NCI-H2029 treated with DMSO at 0.1 percent for 48 hours (cell line): ENCODE data around the gene IMPDH1.
A peak's percentile ranks its signal among the peaks of the same experiment; 100 is the strongest.

Experiments used
- DNase-seq: peaks from one replicate; lab custom pipeline; 2025; lab: John Stamatoyannopoulos, UW

Gene IMPDH1

DNA sequence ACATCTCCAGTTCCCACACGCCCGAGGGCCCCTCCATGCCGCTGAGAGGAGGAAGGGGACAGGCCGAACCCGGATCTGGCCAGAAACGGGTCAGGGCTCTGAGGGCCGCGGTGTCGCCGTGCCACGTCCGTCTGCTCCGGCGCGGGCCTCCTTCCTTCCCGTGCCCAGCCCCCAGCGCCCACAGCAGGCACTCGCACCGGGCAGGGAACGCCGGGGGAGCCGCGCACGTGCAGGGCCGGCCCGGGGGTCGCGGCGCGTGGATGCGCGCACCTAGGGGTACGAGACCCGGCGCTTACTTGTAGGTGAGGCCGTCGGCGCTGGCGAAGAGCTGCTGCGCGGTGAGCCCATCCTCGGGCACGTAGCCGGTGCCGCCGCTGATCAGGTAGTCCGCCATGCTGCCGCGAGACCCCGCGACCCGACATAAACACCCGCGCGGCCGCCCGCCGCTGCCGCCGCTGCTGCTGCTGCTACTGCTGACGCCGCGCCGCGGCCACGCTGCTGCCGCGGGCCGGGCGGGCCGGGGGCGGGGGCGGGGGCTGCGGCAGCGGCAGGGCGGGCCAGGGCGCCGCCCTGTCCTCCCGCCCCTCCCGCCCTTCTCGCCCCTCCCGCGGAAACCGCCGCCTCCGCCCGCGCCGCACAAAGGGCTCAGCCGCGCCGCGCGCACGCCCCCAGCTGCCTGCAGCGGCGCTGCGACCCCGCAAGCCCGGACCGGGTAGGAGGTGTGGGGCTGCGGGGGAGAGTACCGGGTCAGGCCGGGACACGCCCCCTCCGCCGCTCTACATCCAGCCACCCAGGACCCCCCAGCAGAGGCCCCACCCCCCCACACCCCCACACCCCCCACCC, 4.1 kb downstream of the IMPDH1 start:
- no peak for DNase-seq

DNA sequence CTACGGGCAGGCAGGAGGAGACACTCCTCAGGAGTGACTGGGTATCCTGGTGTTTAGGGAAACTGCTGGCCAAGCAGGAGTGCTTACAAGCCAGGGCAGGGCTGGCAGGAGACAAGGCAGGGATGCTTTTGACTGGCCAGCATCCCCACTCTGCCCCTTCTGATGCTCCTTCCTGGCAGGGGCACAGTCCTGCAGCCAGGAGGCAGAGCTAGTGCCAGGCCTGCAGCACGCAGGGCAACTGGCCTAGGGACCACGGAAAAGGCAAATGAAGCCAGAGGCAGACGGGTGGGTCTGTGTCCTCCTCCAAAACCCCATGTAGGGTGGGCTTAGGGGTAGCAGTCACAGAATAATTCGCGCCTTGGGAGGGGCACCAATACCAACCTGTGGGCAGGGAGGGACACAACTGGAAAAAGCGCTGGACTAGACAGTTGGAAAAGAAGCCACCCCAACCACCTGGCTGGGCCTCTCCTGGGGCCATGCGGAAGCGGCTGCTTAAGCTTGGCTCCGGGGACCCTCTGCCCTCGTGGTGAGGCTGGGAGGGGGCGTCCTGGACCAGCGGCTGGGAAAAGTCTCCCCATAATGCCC, 4.8 kb downstream of the IMPDH1 start:
- DNase-seq = no peak

DNA sequence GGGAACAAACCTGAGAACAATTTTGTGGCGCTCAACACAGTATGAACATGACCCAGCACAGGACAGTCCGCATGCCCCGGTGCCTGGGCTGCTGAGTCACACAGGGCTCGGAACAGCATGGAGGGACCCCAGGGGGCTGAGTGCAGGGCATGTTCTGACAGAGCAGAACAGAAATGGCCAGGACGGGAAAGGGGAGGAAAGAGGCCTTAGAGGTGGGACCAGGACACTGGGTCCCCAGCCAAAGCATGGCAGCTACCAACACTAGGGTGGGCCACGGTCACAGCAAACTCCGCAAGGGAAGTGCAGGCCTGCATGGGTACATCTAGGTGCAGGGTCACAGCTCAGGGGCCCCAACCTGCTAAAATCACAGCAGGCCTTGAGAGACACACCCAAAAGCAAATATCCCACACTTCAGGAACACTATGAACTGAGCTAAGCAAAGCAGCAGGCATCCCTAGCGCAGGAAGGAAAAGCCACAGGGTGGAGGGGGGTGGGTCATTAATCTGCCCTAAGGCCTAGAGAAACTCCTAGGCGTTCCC, 5.6 kb downstream of the IMPDH1 start:
- DNase-seq = no peak

DNA sequence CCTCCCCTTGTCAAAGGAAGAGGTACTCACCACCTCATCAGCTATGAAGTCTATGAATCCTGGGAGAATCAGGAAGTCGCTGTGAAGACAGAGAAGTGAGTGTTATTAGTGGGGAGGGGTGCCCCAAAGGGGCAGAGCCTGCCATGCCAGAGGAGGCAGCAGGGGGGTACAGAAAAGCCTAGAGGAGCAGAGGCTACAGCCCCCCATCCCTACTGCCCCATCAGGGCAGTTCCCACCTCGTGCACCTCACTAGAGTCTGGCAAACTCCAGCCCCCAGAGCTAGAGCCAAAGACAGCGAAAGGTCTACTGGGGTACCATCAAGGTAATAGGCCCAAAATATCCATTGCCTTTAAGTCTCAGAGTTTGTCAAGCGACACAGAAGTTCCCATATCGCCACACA, 6.1 kb downstream of the IMPDH1 start:
- no peak for DNase-seq

DNA sequence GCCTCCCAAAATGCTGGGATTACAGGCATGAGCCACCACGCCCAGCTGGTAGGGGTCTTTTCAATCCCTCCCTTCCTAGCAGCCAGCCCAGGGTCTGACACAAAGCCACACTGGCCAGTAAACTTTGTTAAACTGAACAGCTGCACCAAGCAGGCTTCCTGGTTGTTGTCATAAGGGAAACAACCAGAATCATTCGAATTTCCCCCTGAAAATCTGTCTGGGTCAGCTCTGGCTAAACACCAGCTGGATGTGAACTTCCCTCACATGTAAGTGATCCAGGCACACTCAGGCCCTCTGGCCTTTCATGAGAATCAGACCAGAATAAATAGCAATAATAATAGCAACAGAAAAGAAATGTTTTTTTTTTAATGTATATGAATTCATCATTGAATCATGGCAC, 7.4 kb downstream of the IMPDH1 start:
- DNase-seq = no peak

DNA sequence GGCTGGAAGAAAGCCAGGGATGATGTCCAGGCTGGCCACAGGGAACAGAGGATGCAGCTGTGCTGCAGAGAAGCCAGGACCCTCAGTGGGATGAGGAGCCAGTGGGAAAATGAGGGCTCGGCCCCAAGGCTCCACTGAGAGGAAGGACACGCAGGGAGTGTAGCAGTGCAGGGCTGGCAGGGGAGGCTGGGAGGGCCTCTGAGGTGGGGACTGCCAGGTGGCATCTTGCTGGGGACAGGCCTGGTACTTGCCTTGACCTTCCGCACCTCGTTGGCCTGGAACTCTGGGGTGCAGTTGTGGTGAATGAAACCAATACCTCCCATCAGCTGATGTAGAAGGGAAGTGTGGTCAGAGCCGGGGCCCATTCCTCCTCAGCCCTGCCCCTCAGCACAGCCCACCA, 9.2 kb downstream of the IMPDH1 start:
- DNase-seq = no peak

DNA sequence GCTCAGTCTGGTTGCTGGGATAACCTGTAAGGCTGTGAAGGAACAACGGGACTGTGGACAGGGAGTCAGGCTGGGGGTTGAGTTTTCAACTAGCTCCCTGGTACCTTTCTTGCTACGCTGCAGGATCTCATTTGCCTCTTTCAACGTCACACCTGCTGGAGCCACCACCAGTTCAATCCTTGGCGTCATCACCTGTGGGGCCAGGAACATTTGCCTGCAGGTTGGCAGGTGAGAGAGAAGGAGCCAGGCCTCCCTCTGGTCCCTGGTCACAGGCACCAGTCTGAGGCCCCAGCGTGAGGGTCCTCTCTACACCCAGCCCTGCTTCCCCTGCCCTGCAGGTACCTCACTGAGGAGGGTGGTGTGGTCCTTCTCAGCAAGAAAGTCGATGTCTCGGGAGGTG, 9.8 kb downstream of the IMPDH1 start:
- no peak for DNase-seq

DNA sequence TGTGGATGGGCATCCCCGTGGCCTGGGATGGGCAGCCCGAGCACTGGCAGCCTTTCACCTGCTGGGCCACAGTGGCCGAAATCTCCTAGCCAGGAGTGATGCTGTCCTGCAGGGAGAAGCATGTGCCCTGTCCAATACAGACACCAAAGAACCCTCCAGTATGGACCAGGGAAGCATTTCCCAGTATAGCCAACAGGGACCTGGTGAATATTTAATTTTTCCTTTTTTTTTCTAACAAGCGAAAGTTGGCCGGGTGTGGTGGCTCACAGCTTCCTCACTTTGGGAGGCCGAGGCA, 11.0 kb downstream of the IMPDH1 start:
- no peak for DNase-seq

DNA sequence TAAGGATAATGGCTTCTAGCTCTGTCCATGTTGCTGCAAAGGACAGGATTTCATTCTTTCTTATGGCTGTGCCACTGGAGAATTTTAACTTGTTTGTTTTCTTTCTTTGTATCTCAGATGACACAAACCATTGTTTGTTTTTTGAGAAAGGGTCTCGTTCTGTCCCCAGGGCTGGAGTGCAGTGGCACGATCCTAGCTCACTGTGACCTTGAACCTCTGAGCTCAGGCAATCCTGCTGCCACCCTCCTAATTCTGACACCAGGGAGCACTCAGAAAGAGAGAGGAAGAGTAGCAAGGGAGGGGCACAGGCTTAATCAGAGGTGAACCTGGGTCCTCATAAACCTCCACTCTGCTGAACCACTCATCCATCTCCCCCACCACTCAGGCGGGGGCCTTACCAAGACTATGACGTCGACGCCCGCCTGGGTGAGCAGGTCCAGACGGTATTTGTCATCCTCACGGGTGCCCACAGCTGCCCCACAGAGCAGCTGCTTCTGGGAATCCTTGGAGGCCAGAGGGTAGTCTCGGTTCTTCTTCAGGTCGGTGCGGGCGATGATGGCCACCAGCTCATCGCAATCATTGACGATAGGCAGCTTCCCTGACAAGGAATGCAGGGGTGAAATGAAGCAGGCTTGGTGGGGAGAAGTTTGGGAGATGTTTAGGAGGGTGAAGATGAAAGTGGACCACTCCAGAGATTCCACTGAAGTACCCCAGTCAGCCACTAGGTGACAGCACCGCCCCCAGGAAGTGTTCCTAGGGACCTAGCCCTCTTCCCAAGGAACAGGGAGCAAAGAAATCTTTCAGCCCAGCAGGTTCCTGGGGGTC, 11.6 kb downstream of the IMPDH1 start:
- DNase-seq = peak; percentile 6

DNA sequence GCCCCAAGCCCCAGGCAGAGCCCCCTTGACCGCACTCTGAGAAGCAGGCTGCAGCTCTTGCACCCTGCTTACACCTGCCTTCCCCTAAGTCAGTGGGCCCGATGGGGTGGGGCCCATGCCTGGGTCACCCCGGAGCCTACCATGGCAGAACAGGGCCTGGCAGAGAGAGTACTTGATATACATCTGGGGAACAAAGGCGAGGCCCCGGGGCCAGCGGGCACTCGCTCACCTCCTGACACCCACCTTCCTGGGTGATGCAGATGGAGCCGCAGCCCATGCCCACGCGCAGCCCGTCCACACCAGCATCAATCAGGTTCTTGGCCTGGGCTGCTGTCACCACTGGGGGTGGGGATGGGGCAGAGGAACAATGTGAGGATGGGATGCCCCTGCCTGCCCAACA, 13.4 kb downstream of the IMPDH1 start:
- no peak for DNase-seq

DNA sequence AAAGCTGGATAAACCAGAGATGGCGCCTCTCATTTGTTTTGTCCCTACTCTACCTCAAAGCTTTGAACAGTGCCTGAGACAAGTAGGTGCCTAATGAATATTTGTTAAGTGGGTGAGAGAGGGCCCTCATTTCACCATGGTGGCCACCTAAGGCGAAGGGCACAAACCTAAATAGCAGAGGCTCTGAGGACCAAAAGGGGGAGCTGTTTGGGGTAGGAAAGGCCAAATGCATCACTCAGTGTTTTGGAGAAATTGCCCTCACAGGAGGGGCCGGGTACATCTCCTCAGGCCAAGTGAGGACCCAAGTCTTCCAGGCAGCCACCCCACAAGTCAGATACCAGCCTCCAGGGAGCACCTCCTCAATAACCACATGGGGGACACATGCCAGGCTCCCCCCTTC, 14.0 kb downstream of the IMPDH1 start:
- no peak for DNase-seq

DNA sequence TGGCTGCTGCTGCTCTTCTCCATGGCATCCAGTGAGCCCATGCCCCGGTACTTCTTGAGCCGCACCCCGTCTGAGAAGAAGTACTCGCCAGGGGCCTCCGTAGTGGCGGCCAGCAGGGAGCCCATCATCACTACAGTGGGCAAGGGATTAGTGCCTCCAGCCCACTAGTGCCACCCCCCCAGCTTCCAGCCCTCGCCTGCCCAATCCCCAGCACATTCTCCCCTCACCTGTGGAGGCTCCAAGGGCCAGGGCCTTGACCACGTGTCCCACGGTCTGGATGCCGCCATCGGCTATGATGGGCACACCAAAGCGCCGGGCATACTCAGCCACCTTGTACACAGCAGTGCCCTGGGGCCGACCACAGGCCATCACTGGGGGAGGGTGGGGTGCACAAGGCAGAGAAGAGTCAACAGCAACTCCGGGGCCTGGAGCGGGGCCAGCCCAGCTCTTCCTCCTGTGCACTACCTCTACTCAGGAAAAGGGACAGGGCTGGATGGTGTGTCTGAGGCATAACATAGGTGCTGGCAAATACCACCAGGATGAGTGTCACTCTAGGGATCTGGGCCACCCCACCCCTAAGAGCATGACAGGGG, 14.8 kb downstream of the IMPDH1 start:
- no peak for DNase-seq

DNA sequence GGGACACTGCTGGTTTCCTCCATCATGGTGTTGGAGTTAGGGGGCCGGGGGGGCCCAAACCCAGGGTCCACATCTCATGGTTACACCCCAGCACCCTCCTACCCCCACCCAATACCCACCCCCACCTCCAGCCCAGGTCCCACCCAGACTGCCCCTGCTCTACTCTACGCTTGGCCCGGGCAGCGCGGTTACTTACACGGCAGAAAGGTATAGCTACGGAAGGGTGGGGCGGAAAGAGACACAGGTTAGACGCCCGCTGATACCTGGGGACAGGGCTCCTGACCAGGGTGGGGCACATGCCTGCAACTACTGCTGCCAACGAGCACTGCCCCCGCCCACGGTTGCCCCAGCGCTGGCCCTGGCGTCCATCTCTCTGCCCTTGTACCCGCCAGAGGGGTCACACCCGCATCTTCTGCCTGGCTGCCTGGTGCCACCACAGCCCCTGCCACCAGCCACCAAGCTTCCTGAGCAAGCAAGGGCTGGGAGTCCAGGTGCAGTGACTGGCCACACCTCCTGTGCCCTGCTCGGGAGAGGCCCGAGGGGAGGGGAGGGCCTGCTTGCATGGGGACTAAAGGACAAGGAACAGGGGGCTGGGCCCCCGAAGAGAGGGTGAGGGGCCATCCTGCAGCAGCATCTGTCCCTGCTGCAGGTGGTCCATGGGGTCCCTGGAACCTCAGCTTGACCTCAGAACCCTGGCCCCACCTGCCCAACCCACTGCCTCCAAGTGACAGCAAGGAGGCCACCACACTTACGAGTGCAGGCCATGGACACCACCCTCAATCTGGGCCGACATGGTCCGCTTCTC, 16.1 kb downstream of the IMPDH1 start:
- DNase-seq = no peak

DNA sequence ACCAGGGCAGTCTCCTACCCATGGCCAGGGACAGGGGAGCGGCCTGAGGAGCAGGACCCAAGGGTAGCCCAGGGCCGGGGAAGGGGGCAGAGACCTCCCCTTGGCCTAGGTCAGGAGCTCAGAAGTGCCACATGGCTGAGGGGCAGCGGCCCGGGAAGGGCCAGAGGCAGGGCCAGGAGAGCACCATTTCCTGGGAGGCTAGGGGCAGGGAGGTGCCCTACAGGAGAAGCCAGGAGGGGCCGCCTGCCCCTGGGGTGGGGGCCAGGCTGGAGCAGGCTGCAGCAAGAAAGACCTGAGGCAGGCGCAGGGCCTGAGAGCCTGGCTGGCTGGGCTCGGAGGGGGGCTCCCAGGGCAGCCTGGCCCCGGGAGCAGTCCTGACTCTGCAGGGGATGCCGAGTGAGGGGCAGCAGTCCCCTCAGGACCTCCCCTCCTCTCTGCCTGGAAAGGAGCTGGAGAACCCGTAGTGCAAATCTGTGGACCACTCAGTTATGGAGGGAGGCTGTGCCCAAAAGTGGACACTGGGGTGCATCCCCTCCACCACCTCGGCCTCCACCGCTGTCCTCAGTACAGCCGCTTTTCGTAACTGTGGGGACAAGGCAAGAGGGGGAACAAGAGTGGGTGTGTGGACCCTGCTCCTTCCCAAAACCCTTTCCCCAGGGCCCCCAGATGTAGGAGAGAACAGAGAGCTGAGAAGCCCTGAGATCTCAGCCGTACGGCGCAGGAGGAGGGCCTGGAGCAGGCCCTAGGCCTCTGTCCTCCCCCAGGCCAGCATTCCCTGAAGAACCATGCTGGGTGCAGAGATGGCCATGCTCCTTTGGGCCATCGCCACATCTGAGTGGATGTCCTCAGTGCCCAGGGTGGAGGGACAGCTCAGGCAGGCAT, 17.1 kb downstream of the IMPDH1 start:
- no peak for DNase-seq

DNA sequence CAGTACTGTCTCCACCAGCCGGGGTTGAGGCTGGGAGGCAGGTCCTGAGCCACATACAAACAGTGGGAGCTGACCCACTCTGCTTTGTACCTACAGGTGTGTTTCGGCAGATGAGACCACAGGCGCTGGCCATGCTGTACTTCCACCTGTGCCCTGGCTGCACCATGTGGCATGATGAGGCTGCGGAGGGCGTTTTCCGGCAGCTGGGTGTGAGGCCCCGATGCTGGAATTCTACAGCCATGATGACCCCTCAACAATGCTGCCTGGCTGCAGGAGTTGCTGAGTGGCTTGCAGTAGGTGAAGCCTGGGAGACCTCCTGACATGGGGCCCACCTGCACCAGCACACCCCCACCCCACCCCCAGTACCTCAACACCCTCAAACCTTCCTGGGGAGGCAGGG, 18.0 kb downstream of the IMPDH1 start:
- no peak for DNase-seq

DNA sequence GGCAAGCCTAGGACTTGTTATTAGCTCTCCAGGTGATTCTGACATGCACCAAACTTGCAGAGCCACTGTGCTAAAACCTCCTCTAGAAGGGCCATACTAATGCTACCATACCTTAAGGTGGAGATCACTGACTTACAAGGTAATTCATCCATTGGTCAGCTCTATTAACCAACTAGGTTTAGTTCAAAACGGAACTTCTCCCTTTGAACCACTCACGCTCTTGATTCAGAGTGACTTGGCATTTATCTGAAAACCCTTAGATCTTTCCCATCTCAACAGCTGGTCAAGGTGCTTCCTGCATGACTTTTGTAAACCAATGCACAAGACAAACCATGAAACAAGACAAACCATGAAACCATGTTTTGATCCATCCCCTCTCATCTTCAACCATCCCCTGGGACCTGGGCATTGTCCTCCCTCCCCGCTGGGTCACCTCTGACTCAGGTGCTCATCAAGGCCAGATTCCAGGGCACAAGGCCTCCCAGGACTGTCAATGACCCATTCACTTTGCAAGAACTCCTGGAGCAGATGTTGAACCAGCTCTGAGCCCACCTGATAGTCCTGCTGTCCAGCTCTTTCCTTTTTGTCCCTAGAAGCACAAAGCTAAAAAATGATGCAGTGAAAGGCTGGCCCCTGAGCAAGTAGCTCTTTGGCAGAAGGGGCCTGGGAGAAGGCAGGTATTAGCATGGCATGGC, 18.8 kb downstream of the IMPDH1 start:
- no peak for DNase-seq

DNA sequence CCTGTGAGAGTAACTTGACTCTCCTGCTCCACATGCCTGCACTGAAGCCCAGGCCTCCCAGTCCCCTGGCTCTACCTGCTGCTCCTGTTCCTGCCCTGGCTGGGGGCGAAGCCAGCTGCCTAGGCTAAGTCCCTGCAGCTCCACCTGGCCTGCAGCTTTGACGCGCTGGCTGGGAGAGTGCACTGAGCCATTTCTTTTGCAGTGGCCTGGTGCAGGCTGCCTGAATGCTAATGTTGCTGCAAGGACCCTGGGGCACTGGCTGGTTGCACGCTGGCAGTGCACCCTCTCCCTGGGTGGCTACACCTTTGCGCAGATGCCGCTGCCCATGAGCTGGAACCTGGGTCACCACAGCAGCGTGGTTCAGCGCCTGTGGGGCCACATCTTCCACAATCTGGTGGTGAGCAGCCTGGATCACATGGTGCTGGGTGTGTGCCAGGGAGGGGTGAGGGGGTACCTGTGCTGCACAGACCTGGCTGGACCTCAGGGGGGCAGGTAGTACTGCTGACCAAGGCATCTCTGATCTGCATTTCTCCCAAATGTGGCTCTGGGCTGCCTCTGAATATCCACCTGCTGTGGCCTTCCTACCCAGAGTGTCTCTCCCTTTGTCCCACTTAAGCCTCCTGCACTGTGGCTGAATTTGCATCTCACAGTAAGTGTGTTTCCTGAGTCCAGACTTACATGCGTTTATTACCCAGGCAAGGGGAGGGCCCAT, 20.0 kb downstream of the IMPDH1 start:
- no peak for DNase-seq

DNA sequence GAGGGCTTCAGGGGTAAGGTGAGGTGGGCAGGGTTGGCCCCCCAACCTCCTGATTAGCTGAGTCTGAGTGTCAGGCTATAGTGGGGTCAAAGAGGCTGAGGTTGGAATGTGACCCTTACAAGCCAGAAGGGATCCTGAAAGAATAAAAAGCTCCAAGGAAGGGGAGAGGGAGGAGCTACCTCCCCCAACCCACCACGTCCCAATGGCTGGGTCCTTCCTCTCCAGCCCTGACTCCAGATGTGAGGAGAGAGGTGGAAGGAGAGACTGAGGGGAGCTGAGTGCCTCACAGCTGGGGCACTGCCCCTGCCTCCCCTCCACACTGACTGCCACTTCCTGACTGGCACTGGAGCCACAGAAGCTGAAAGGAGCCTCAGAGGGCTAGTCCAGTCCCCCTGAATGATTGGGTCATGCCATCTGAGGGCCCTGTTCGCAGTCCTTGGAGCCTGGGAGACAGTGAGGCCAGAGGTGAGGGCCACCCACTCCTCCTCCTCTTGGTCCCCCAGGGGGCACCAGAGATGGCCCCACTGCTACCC, 20.6 kb downstream of the IMPDH1 start:
- no peak for DNase-seq

DNA sequence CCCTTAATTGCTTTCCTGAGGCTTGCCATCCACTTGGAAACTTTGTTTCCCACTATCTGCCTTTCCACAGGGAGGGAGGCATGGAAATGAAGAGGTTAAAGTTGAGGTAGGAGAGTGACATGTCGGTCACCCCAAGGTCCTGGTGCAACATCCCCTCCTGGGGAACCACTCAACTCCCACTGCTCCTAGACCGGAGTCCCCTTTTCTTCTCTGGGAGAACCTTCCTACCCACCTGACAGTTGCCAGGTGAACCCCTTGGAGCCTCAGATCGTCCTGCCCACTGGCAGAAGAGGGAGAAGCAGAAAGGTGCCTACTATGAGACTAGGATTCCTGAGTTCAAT, 21.7 kb downstream of the IMPDH1 start:
- DNase-seq = no peak
